Sigmoid colon (tissue), 4 donors: ENCODE measurements around the gene ZMPSTE24.

Source experiments
- EP300 ChIP-seq, 4 donors: sonication (generic); formaldehyde crosslinking; IDR thresholded peaks; one replicate each; pipeline ENCODE4 v1.6.1; 2017; ENCODE audit warnings: antibody characterized with exemption in 4 of 4
- POLR2A ChIP-seq, 2 donors: fragments of 450-650 bp; IDR thresholded peaks; one replicate each; pipeline ENCODE4 v1.6.1; 2016; ENCODE audit warnings: antibody characterized with exemption in 2 of 2, mild to moderate bottlenecking in 2 of 2, moderate library complexity in 2 of 2
- POLR2AphosphoS5 ChIP-seq, 4 donors: sonication (generic); formaldehyde crosslinking; IDR thresholded peaks; one replicate each; pipeline ENCODE4 v1.6.1; 2017; ENCODE audit warnings: antibody characterized with exemption in 4 of 4
- TF ChIP-seq, protein P1 (sequence below), 4 experiments: fragments of 450-650 bp in 3 of 4; fragments of 200-600 bp in 1 of 4; IDR thresholded peaks; one replicate each; pipeline ENCODE4 v1.5.1; 2016 to 2019; ENCODE audit warnings: antibody characterized with exemption in 4 of 4, mild to moderate bottlenecking in 3 of 4, moderate library complexity in 2 of 4

DNA sequence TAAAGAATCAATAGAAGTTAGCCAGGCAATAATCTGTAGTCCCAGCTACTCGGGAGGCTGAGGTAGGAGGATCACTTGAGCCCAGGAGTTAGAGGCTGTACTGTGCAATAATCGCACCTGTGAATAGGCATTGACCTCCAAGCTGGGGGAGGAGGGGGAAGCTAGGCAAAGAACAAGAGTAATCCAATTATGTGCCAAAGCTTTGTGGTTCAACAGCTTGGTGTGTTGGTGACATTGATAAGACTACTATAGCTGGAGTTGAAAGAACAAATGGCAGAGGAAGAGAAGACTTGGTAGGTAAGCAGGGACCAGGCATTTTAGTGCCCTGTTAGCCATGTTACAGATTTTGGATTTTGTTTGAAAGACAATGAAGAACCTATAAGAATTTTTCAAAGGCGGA is 12.3 kb upstream of the ZMPSTE24 start:
- TF ChIP-seq POLR2A (IDR thresholded peaks at IDR 0.05) (no peak), POLR2AphosphoS5 (IDR thresholded peaks at IDR 0.05) (no peak), EP300 (IDR thresholded peaks at IDR 0.05) (no peak)
- TF ChIP-seq, protein P1, sequence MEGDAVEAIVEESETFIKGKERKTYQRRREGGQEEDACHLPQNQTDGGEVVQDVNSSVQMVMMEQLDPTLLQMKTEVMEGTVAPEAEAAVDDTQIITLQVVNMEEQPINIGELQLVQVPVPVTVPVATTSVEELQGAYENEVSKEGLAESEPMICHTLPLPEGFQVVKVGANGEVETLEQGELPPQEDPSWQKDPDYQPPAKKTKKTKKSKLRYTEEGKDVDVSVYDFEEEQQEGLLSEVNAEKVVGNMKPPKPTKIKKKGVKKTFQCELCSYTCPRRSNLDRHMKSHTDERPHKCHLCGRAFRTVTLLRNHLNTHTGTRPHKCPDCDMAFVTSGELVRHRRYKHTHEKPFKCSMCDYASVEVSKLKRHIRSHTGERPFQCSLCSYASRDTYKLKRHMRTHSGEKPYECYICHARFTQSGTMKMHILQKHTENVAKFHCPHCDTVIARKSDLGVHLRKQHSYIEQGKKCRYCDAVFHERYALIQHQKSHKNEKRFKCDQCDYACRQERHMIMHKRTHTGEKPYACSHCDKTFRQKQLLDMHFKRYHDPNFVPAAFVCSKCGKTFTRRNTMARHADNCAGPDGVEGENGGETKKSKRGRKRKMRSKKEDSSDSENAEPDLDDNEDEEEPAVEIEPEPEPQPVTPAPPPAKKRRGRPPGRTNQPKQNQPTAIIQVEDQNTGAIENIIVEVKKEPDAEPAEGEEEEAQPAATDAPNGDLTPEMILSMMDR (IDR thresholded peaks at IDR 0.05) = no peak
